ENCODE results near the gene ZNF772.
A peak's percentile ranks its signal among the peaks of the same experiment; 100 is the strongest.
"Not testable (repeated sequence)": the region's sequence is repeated elsewhere in the genome, so short reads cannot be mapped to it uniquely, and the experiment has no call there.

Gene ZNF772

GRCh38 chr19:57477191-57478008 lies at the start of gene ZNF772:
Gene ZNF772 (minus strand): TSS chr19:57477566. CDS start chr19:57477309, 257 bp downstream.
- ATAC-seq: peak; percentile 100

GRCh38 chr19:57518021-57518420 lies 40.7 kb upstream of the ZNF772 start:
- ATAC-seq: not testable (repeated sequence)

- no peak for ATAC-seq
Measured at GRCh38 chr19:57515255-57515654, 37.9 kb upstream of the ZNF772 start.

GRCh38 chr19:57512845-57513244 lies 35.5 kb upstream of the ZNF772 start:
- no peak for ATAC-seq

- ATAC-seq: no peak
Measured at GRCh38 chr19:57511484-57511883, 34.1 kb upstream of the ZNF772 start.

GRCh38 chr19:57506163-57506562 lies 28.8 kb upstream of the ZNF772 start:
- ATAC-seq: no peak

- not testable (repeated sequence) for ATAC-seq
Measured at GRCh38 chr19:57500400-57500799, 23.0 kb upstream of the ZNF772 start.

- ATAC-seq: peak; percentile 100
Measured at GRCh38 chr19:57499680-57500395, 22.5 kb upstream of the ZNF772 start, which contains the start of gene ZNF773. Gene ZNF773 (plus strand): TSS chr19:57499938. CDS start chr19:57500081, 143 bp downstream.

GRCh38 chr19:57499332-57499679 lies 21.9 kb upstream of the ZNF772 start:
- not testable (repeated sequence) for ATAC-seq

- not testable (repeated sequence) for ATAC-seq
Measured at GRCh38 chr19:57488299-57488644, 10.9 kb upstream of the ZNF772 start.

- ATAC-seq: peak; percentile 99
Measured at GRCh38 chr19:57487477-57488298, 10.3 kb upstream of the ZNF772 start, which contains the start of gene ZNF419. Gene ZNF419 (plus strand): TSS chr19:57487750. CDS start chr19:57487951, 201 bp downstream.

GRCh38 chr19:57473646-57474045 lies 3.7 kb downstream of the ZNF772 start:
- ATAC-seq: no peak

- no peak for ATAC-seq
Measured at GRCh38 chr19:57466489-57466888, 10.9 kb downstream of the ZNF772 start.

- ATAC-seq: peak in 1 of 2 donors; percentile 58
Measured at GRCh38 chr19:57465680-57466381, 11.5 kb downstream of the ZNF772 start.

GRCh38 chr19:57452307-57452706 lies 25.1 kb downstream of the ZNF772 start:
- ATAC-seq: no peak

- ATAC-seq: no peak
Measured at GRCh38 chr19:57443121-57443696, 34.2 kb downstream of the ZNF772 start.

GRCh38 chr19:57441979-57442752 lies 35.2 kb downstream of the ZNF772 start:
- no peak for ATAC-seq

GRCh38 chr19:57438925-57439324 lies 38.4 kb downstream of the ZNF772 start:
- ATAC-seq: no peak

GRCh38 chr19:57437931-57438330 lies 39.4 kb downstream of the ZNF772 start:
- no peak for ATAC-seq

- ATAC-seq: no peak
Measured at GRCh38 chr19:57436417-57436816, 40.9 kb downstream of the ZNF772 start.

Data from activated CD4-positive, CD25-positive, alpha-beta regulatory T cell treated with anti-CD3 and anti-CD28 coated beads, Interleukin-2, amount 50 U/mL, for 24 hours (primary cell).